ENCODE results near the gene FOXN3. TPM values are rescaled to one million over a fixed set of nuclear protein-coding genes. Genes with fewer than 3 reads are reported as not detected.

FOXN3 gene
- total and polyA plus RNA-seq, 2 experiments from 2014 or later: 98.9 to 167 TPM

GRCh38 chr14:89397569-89398230, 19.3 kb downstream of the FOXN3 start (continued):
- TF ChIP-seq REST (IDR thresholded peaks at IDR 0.05; ENCODE audit: unreplicated experiment): no peak

- H3K27me3 ChIP-seq (ENCODE audit: insufficient read depth): no peaks in the 10 kb centered on the region
- peaks cover 5% of the 10 kb centered on the region; the same call in 1 of the 2 replicates for H3F3A ChIP-seq (replicated peaks; ENCODE audit: low read depth)
- Mint-ChIP-seq H3K27me3 (ENCODE audit: insufficient read depth, low read depth, poor library complexity) (peaks cover 12% of the 10 kb centered on the region), H3K4me3 (no peak overlapping the region), H3K9me3 (no peaks in the 10 kb centered on the region; the same call in 2 of the 3 replicates), H3K4me1 (peaks cover 72% of the 10 kb centered on the region), H3K27ac (no peak overlapping the region), H3K36me3 (ENCODE audit: low read depth) (peaks cover 43% of the 10 kb centered on the region)
- peaks cover 63% of the 10 kb centered on the region for H3K4me1 ChIP-seq (ENCODE audit: insufficient read depth)
- H3K79me2 ChIP-seq (replicated peaks; ENCODE audit: insufficient read depth): peaks cover 100% of the 10 kb centered on the region
- no peak for ATAC-seq
- no peak for DNase-seq (ENCODE audit: low spot score)
- no peak overlapping the region for H3K4me3 ChIP-seq
- H4K20me1 ChIP-seq (replicated peaks; ENCODE audit: insufficient read depth): peaks cover 76% of the 10 kb centered on the region
- H3K9me2 ChIP-seq (ENCODE audit: insufficient read depth): no peaks in the 10 kb centered on the region
- H3K36me3 ChIP-seq (ENCODE audit: insufficient read depth): 0 out of 2 replicates have a peak, but pooled peaks cover 4% of the 10 kb centered on the region
- no peak overlapping the region for H2AFZ ChIP-seq
- 0 out of 2 replicates have a peak overlapping the region, but pooled peaks have one; percentile 9 for H3K27ac ChIP-seq (ENCODE audit: low read depth)
- 0 out of 2 replicates have a peak overlapping the region, but pooled peaks have one; percentile 20 for H3K4me2 ChIP-seq
- TF ChIP-seq ZNF114 (CRISPR knock-in tag; IDR thresholded peaks at IDR 0.05): no peak
- no peak for TF ChIP-seq ETS1 (IDR thresholded peaks at IDR 0.05)
- no peak for TF ChIP-seq EZH2 (IDR thresholded peaks at IDR 0.05; ENCODE audit: low read depth, unreplicated experiment)
- no peak for TF ChIP-seq STAT1 (IDR thresholded peaks at IDR 0.05; ENCODE audit: unreplicated experiment)
- no peak for TF ChIP-seq JUNB (IDR thresholded peaks at IDR 0.05; ENCODE audit: unreplicated experiment)
- TF ChIP-seq ZNF331 (CRISPR knock-in tag; IDR thresholded peaks at IDR 0.05; ENCODE audit: low read depth): no peak
- TF ChIP-seq CTCF (conservative IDR thresholded peaks at IDR 0.05; ENCODE audit: low read depth in 2 of 2): no peak
- no peak for TF ChIP-seq CREB1 (CRISPR knock-in tag; IDR thresholded peaks at IDR 0.05; ENCODE audit: low read depth)
- TF ChIP-seq NANOG (IDR thresholded peaks at IDR 0.05; ENCODE audit: borderline replicate concordance): no peak
- no peak for TF ChIP-seq EZH2phosphoT487 (IDR thresholded peaks at IDR 0.05; ENCODE audit: unreplicated experiment)
- no peak for TF ChIP-seq ZNF462 (CRISPR knock-in tag; IDR thresholded peaks at IDR 0.05)
- TF ChIP-seq POLR2AphosphoS5 (IDR thresholded peaks at IDR 0.05; ENCODE audit: low read depth): no peak
Measured at GRCh38 chr14:89394972-89395371, 22.1 kb downstream of the FOXN3 start.

All from GM23338 (cell line).